Measurements from ENCODE around the gene GJA5.

- no peak for TF ChIP-seq RFX5 (IDR thresholded peaks at IDR 0.05)
- no peak for TF ChIP-seq EP300 (IDR thresholded peaks at IDR 0.05)
- TF ChIP-seq CTCF (IDR thresholded peaks at IDR 0.05) = no peak
- no peak for TF ChIP-seq HDAC2 (IDR thresholded peaks at IDR 0.05)
- TF ChIP-seq KDM1A (IDR thresholded peaks at IDR 0.05; ENCODE audit: low read depth) = no peak
- no peak for TF ChIP-seq MAZ (IDR thresholded peaks at IDR 0.05; ENCODE audit: borderline replicate concordance, low read depth, low read length)
- TF ChIP-seq PBX3 (IDR thresholded peaks at IDR 0.05) = no peak
- TF ChIP-seq MAX (IDR thresholded peaks at IDR 0.05) = no peak
- TF ChIP-seq REST (IDR thresholded peaks at IDR 0.05) = no peak
- no peak for TF ChIP-seq POLR2AphosphoS2 (conservative IDR thresholded peaks at IDR 0.05; ENCODE audit: low read length)
These were observed 43.2 kb downstream of the GJA5 start for GRCh38 chr1:147717051-147717705.

Data from A549 (cell line).